Measurements from ENCODE around the gene FIGLA.
A peak's percentile ranks its signal among the peaks of the same experiment; 100 is the strongest.

FIGLA gene, protein sequence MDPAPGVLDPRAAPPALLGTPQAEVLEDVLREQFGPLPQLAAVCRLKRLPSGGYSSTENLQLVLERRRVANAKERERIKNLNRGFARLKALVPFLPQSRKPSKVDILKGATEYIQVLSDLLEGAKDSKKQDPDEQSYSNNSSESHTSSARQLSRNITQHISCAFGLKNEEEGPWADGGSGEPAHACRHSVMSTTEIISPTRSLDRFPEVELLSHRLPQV

DNA sequence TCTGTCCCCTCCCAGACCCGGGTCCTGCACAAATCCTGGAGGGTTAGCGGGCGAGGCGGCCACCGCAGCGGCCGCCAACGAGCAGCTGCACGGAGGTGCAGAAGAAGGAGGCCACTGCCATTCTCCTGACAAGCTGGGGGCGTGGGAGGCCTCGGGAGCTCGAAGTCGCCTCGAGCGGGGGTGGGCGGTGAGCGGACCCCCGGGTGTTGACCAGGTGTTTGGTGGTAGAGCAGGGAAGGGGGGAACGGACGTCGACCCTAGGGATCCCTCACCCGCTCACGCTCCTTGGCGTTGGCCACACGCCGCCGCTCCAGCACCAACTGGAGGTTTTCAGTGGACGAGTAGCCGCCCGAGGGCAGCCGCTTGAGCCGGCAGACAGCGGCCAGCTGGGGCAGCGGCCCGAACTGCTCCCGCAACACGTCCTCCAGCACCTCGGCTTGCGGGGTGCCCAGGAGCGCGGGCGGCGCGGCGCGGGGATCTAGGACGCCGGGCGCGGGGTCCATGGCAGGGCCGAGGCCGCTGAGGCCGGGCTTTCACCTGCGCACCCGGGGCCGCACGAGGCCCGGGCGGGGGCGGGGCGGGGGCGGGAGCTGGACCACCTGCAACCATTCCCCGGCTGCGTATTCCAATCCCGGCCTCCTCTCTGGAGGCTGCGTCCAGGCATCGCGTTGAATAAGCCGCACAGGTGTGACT lies at the start of gene FIGLA:
Gene FIGLA (minus strand): TSS at position 508 of the 693 bp plus-strand sequence. CDS start 5 bp downstream, at position 503.
- no peak for FAIRE-seq

DNA sequence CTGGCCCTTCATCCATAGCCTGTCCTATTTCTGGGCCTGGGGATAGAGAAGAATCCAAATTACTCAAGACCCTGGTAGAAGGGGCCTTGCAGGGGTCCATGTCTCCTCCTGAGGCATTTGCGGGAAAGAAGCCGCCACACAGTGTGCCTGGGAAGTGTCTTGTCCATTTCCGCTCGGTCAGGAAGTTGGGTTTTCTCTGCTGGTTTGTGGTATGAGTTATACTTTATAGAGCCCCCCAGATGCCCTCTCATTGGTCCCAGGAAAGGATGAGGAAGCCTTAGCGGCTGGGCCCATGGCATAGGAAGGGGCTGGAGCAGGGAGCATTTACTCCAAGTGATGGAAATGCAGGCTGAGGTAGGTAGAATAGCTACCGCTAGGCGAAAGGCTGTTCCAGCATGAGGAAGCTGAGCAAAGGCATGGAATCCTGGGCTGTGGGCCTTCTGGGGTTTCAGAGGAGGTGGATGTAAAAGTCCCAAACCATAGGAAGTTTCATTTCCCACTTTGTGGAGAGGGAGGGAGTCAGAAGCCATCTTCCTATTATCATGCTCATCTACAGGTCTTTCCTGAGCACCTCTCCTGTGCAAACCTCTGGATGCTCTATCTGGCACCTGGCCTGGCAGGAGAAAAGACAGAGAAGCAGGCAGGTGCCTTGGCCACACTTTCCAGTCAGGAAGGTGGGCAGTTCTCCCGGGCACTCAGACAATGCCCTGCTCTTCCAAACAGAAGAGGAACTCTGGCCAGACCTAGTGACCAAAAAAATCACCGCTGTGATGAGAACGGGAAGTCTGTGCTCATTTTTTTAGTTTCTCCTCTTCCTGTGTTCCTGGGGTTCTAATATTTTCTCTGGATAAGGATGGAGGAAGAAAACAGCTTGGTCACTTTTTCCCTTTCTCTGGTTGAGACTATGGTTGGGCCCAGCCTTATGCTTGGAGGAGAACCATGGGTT lies 47.8 kb upstream of the FIGLA start:
- FAIRE-seq, result no peak

More for the DNA sequence above, at the start of gene FIGLA:
- no peak for DNase-seq (ENCODE audit: low spot score)

DNA sequence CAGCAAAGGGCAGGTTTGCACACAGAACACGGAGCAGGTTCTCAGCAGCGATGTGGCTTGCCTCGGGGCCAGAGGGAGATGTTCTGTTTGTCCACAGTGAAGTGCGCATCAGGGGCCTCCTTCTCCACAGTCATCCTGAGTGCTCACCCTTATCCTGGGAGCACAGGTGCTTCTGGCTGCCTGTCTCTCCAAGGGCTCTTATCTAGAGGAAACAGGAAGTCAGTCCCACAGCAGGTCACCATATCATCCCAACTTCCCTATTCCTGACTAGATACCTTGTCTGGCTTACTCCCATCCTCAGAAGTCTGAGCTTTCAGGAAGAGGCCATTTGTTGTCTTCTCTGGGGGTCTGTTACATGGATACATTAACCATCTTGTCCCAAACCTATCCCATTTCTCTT lies 45.2 kb upstream of the FIGLA start, which contains the start of gene CD207:
Gene CD207 (minus strand): TSS at position 174 of the 400 bp plus-strand sequence. CDS start 40 bp downstream, at position 134.
- DNase-seq (ENCODE audit: low spot score) (no peak), FAIRE-seq (no peak)

More for the DNA sequence above, 47.8 kb upstream of the FIGLA start:
- DNase-seq (ENCODE audit: low spot score), result no peak

DNA sequence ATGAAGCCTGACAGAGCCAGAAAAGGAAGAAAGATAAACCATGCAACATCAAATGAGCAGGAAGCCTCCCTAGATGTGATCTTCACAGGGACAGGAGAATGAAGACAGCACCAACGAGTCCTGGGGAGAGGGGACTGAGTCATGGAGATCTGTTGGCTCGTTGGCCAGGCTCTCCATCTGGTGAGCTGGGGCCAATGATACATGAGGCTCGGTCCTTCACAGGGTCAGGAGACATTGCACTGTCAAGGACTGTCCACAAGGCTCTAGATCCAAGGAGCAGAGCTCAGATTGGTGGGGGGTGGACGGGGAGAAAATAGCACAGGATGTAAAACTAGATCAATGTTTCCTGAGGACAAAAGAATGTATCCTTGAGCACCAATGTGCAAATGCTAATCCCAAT lies 44.4 kb upstream of the FIGLA start:
- FAIRE-seq, result no peak
- no peak for DNase-seq (ENCODE audit: low spot score)

DNA sequence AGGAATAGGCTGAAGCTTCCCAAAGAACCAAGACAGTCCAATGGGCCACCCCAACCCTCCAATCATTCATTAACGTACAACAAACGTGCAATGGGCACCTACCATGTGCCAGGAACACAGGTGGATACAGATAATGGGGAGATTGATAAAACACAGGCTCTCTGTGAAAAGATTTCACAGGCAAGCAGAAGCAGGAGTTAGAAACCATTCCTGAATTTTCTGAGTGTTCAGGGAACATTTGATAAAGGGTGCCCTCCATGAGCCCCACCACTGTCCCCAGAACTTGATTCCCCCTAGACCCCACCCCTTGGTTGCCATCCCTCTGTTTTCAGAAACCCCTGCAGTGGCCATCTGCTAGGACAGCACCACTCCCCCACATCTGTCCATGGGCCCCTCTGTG lies 43.7 kb upstream of the FIGLA start:
- no peak for DNase-seq (ENCODE audit: low spot score)
- FAIRE-seq, result no peak

DNA sequence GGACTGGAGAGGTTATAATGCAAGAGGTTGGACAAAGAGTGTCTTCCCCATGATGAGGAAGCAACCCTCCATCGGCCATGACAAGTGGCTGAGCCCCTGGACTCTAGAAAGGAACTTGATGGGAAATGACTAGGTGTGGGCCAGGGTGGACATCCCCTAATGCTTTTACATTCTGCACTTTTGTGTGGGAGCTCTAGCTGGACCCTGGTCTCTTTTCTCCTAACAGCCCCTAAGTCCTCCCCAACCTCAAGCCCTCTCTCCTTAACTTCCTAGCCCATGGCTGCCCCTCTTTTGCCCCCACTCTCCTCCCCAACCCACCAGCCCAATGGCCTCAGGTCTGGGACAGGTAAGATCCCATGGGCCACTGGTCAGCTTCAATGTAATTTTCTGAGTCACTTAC lies 42.8 kb upstream of the FIGLA start:
- FAIRE-seq, result no peak
- no peak for DNase-seq (ENCODE audit: low spot score)

DNA sequence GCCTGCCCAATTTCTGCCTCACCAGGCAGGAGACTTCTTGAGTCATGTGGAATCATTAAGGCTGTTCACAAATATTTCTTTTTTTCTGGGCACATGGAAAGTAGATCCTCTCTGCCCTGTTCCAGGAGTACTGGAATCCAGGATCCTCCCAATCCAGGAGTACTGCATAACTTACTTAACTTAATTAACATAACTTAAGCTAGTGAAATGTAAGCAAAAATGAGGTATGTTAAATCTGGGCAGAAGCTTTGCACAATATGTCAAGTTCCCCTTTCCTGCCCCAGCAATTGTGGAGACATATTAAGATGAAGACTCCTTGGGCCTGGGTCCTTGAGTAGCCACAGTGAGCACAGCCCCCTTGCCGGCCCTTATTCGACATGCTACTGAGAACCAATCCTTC lies 41.9 kb upstream of the FIGLA start:
- DNase-seq (ENCODE audit: low spot score), result no peak
- FAIRE-seq, result no peak

DNA sequence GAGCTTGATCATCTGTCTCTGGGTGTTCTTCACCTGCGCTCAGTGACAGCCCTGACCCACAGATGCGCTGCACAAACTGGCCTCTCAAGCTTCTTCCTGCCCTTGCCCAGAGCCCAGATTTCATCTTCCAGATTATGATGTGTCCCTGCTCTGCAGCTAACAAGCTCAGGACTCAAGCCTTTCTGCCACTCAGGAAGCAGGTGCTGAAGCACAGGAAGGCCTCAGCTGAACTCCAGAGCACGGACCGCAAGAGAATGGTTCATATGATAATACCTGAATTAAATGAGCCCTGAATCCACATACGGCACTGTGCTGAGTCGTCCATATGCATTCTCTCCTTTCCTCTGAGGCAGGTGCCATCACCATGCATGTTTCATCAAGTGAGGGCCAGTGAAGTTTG lies 41.4 kb upstream of the FIGLA start:
- DNase-seq (ENCODE audit: low spot score) (no peak), FAIRE-seq (no peak)

DNA sequence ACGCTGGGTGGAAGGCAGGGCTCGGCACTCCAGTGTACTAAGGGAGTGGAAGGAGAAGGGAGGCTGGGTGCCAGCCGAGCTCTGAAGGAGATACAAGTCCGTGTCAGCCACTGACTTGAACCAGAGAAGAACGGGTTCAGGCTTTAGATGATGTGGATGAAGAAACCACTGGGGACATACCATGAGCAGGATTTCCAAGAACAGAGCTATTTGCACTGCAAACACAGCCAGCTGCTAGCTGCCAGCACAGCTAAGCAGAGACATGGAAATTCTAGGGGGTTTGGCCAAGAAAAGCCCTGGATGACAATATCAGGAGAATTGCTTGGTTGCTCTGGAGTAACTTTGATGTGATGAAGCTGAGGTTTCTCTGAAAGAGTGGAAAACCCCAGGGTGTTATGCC lies 39.9 kb upstream of the FIGLA start:
- FAIRE-seq (no peak), DNase-seq (ENCODE audit: low spot score) (no peak)

DNA sequence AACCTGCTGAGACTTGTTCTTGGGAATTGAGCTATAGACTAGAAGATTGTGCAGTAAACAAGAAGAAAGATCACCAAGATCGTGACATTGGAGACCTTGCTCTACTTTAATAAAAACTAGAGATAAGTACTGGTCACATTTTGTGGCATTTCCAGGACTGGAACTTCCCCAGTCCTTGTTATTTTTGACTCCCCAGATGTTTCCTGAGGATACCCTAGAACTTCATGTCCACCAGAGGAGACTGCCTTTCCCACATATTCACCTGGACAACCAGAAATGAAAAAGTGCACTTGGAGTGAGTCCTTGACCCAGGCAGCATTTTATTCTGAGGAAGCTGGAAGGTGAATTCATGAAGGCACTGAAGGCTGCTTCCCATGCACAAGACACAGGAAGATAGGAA lies 39.5 kb upstream of the FIGLA start:
- FAIRE-seq (no peak), DNase-seq (ENCODE audit: low spot score) (no peak)

DNA sequence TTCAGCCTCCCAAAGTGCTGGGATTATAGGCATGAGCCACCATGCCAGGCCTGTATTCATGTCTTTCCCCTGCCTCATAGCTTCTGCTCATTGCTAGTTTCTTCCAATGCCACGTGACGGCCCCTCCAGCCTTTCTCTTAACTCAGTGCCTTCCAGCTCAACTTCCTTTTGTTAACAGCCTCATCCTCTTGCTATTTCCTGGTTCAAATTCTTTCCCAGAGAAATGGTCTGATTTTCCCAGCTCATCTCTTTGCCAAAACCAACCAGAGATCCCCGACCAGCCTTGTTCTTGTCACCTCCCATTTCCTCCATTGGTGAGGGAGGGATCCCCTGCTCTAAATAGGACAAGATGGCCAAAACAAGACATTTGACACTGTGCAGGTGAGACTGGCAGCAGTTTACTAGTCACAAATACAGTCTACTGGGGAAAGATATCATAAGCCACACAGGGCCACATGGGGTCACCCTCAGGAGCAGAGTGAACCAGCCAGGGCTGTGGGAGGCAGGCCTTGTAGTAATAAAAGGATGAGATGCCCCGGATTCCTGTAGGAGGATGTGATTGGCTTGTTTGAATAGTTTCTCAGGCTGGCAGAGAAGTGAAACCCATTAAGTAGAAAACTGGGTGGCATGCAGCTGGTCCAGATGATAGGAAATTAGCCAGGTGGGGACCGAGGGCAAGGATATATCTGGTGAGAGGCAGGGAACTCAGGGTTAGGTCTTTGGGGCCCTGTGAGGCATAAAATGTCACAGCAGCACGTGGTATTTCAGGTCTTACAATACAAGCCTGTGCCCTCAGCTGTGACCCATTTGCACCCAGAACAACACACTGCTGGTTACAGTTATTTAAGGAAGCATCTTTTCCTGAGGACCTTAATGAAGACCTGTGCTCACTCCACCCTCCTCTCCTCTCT lies 38.7 kb upstream of the FIGLA start:
- no peak for FAIRE-seq
- DNase-seq (ENCODE audit: low spot score), result no peak

DNA sequence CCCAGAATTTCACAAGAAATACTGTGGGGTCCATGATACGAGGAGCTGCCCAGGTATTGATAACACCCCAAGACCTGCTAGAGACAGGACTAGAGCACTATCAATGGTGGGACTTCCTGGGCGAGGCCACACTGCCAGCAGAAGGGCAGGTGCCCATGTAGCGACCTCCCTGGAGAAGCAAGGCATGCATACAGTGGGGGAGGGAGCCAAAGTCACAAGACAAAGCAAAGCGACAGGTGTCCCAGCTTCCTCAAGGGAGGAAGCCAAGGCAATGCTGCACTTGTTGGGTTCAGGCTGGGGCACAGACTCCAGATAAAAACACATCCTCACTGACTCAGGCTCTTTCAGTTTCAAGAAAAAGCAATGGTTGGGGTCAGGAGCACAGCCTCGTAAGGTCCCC lies 37.7 kb upstream of the FIGLA start:
- FAIRE-seq, result no peak
- DNase-seq (ENCODE audit: low spot score), result no peak

DNA sequence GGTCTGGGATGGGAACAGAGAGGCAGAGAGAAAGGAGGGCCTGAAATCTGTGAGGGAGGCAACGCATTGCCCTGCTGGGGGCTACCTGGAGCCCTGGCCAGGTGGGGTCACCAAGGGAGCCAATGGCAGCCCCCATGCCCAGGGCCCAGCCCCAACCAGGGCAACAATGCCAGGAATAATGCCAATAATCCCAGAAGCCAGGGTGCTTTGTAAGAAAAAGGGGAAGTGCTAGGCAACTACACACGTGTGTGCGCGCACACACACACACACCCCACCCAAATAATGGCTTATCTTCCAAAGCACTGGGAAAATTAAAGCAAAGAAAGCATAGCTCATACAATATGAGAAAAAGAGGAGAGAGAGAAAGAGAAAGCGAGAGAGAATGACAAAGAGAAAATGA lies 36.9 kb upstream of the FIGLA start:
- DNase-seq (ENCODE audit: low spot score) (no peak), FAIRE-seq (no peak)

DNA sequence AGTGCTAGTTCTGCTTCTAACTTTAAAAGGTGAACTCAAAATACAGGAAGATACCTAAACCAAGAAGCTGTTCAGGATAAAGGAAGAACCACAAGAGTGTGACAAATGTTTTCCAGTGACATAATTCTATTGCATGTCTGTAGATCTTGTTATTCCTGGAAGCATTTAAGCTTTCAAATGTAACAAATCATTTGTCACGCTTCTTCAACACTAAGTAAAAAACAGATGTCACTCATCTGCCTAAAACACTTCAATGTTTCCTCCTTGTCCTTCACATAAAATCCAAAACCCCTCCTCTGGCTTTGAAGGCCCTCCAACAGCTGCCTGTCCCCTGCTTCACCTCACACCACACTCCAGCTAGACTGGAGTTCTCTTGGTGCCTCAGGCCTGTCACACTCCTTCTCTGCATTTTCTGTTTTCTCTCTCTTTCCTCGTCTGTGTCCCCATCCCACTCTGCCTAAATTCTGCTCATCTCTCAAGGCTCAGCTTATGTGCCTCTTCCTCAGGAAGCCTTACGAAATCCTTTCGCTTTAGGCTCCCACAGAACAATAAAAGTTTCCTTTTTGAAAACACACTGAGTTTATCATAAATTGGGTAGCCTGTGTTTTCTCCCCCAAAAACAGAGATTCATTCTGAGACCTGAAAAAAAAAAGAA lies 36.4 kb upstream of the FIGLA start:
- FAIRE-seq, result no peak
- no peak for DNase-seq (ENCODE audit: low spot score)

DNA sequence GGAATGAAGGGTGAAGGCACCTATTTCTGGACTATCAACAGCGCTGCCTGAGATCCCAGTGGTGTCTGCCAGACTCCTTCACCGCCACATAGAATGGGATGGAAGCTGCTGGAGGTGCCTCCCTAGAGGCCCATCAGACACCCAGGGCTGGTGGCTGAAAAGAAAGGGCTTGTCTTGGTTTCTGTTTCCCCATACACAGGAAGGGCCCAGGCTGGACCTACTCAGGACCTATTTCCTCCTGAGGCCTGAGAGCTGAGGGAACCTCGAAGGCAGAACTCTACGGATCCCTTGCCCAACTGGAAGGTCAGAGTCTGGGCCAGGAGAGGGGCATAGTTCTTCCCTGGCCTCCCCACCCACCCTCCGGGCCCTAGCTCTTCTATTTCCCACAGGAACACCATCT lies 32.8 kb upstream of the FIGLA start:
- no peak for FAIRE-seq

DNA sequence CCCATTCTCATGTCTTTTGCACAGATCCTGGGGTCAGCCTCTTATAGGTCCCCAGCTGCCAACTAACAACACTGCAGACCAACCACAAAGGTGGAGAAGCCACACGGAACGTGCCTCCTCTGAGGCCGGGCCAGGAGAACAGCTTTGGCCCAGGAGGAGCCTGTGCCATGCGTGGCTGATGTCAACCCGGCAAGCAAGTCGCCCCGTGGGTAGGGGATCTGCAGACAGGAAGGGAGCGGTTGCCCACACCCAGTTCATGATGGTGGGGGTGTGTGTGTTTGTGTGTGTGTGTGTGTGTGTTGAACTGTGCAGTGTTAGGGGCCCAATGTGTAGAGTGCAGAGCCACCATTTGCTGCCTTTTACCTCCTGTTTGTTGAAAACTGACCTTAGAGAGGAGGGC lies 32.4 kb upstream of the FIGLA start:
- FAIRE-seq, result peak; percentile 56

More for the DNA sequence above, 32.8 kb upstream of the FIGLA start:
- DNase-seq (ENCODE audit: low spot score), result no peak

DNA sequence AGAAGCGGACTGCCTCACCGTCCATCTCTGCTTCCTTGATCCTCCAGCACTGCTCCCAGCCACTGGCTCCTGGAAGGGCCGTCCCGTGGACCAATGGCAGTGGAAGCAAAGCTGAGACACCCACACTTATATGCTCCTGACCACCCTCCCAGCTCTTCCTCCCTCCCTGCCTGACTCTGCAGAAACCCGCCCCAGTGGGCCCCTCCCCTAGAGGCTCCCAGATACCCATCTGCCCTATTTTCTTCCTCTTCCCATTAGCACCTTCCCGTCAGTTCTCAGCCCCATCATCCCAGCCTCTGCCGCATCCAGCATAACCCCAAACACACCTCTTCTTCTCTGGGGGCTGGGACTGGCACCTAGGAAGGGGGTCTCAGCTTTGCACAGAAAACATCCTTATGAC lies 30.1 kb upstream of the FIGLA start, which contains the start of gene CLEC4F:
Gene CLEC4F (minus strand): TSS at position 101 of the 400 bp plus-strand sequence. CDS start 76 bp downstream, at position 25.
- no peak for FAIRE-seq
- DNase-seq (ENCODE audit: low spot score), result no peak

More for the DNA sequence above, 32.4 kb upstream of the FIGLA start:
- no peak for DNase-seq (ENCODE audit: low spot score)

DNA sequence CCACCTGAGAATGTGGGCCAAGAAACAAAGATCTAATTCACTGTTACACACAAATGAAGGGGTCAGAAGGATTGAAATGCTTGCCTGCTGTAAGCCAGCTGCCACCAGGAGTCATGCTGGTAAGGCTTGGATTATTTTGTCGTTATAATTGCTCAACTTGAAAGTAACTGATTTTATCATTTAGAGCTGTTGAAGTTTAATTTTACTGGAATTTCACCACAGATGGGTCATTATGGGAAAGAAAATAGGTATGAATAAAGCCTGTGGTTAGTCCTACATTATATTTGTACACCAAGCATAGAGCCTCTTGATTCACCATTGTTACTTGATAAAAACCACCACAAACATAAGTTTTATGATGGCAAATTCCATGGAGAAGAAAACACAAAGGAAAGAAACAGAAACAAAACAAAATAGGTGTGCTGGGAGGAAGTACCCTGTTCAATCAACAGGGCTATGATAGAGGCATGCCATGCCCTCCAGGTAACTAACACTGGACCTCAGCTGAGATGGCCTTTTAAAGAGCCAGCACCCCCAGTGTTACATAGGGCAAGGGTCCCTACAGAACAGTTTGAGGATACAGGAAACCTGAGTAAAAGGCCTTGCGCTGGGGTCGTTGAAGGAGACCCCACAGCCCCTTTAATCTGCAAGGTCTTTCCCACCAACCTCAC lies 27.0 kb upstream of the FIGLA start:
- no peak for DNase-seq (ENCODE audit: low spot score)
- FAIRE-seq, result no peak

DNA sequence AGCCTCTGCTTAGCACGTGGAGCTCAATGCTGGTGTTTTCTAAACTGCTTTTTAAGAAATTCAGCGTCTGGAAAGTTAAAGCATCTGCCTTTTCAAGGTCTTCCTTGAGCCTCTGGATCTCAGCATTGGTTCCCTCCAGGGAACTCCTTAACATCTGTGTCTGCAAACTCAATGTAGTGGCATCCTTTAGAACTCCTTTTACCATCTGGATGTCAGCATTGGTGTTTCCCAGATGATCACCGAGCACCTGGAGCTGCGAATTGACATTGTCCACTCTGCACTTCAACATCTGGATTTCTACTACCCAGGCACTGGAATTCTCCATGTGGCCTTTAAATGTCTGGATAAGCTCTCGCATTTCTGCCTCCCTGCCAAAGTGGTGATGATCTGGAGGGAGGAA lies 26.3 kb upstream of the FIGLA start:
- no peak for FAIRE-seq
- no peak for DNase-seq (ENCODE audit: low spot score)

Measured in urothelium cell line (cell line).